NCI-H82 treated with DMSO at 0.1 percent for 48 hours (cell line): ENCODE measurements around the gene PLCXD3.

Experiments used
- DNase-seq: peaks from one replicate; lab custom pipeline; 2025; ENCODE audit not compliant: unreplicated experiment; lab: John Stamatoyannopoulos, UW

The PLCXD3 gene

GRCh38 chr5:41289970-41290464 is 220.4 kb downstream of the PLCXD3 start:
- no peak for DNase-seq

GRCh38 chr5:41286696-41287095 is 223.7 kb downstream of the PLCXD3 start:
- DNase-seq: no peak

GRCh38 chr5:41286165-41286564 is 224.2 kb downstream of the PLCXD3 start:
- DNase-seq: no peak

- no peak for DNase-seq
These were observed 225.5 kb downstream of the PLCXD3 start for GRCh38 chr5:41284938-41285337.

GRCh38 chr5:41281215-41281810 is 229.1 kb downstream of the PLCXD3 start:
- DNase-seq: no peak

GRCh38 chr5:41279040-41279439 is 231.4 kb downstream of the PLCXD3 start:
- DNase-seq: no peak

- DNase-seq: no peak
These were observed 232.7 kb downstream of the PLCXD3 start for GRCh38 chr5:41277476-41278245.

- no peak for DNase-seq
These were observed 234.4 kb downstream of the PLCXD3 start for GRCh38 chr5:41275813-41276512.

GRCh38 chr5:41270423-41271251 is 239.8 kb downstream of the PLCXD3 start:
- no peak for DNase-seq

GRCh38 chr5:41268894-41269293 is 241.5 kb downstream of the PLCXD3 start:
- DNase-seq: no peak

GRCh38 chr5:41266377-41266776 is 244.0 kb downstream of the PLCXD3 start:
- DNase-seq: no peak

- DNase-seq: no peak
These were observed 246.4 kb downstream of the PLCXD3 start for GRCh38 chr5:41264019-41264418.

GRCh38 chr5:41263335-41263734 is 247.1 kb downstream of the PLCXD3 start:
- no peak for DNase-seq
